ENCODE measurements around the gene RPL11.
"Not testable (repeated sequence)": the region's sequence is repeated elsewhere in the genome, so short reads cannot be mapped to it uniquely, and the experiment has no call there.

GRCh38 chr1:23687680-23688079 is 3.9 kb upstream of the RPL11 start:
- not testable (repeated sequence) for TF ChIP-seq CTCF (IDR thresholded peaks at IDR 0.05; ENCODE audit: low read depth, low read length); POLR2A (IDR thresholded peaks at IDR 0.05; ENCODE audit: extremely low read depth, insufficient read length)

All from NB4 (cell line).